HL-60/S4 treated with phorbol 12-myristate 13-acetate at 8.2 ng/mL for 4 days and 3 days (cell line): Measurements from ENCODE around the gene FRMD4A.

Experiments
- in situ Hi-C: fragments of 300-500 bp; cut with MboI; formaldehyde crosslinking; loops from 2 replicates; pipeline ENCODE4 v1.15.0; 2022; ENCODE audit warnings: low sequenced_read_pairs

Gene FRMD4A

DNA sequence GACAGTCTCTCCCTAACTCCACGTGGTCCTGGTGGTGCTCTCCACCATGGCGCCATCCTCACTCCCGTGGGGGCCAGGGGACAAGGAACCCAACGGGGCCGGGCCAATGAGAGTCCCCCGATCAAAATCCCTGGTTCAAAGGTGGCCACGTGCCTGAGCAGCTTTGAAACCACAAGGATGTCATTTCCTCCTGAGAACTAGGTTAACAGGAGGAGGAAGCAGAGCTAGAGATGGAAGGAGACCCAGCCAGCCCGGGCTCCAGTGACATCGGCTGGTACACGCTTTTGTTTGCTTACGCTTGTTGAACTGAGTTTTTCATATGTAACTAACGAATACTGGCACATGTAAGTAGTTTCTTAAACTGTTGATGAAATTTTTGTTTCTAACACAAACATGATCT, 682.3 kb downstream of the FRMD4A start:
- in situ Hi-C loops: no loop called here

DNA sequence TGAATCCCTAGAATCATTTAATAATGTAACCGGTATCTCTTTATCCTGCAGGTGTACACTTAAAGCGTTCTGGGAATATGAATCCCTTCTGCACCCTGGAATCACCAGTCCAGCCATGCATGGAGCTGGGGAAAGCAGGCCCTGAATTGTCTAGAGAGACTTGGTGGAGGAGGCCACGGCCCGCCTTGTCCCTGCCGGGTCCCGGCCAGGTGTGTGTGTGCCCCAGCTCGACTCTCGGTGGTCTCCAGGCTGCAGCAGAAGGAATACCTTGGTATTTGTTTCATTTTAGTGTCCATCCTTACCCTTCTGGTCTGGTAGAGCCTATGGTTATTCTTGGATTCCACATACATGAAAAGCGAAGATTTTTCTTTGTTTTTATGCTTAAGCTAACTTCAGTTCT, 685.9 kb downstream of the FRMD4A start:
- in situ Hi-C loops: no loop called here

DNA sequence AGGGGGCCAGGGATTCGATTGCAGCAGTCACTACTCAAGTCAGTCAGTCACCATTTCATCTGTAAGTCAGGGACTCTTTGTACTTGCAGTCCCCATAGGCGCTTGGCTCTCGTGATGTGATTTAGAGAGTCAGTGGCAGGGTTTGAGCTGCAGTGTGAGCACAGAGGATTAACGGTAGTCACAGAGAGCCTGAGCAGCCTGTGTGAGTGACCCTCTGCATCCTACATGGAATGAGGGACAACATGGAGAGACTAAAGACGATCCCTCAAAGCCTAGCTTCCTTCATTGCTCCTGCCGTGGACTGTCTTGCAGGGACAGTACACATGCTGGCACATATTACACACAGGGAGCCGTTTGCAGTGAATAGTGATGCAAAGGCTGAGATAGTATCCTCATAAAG, 687.7 kb downstream of the FRMD4A start:
- in situ Hi-C loops: no loop called here

DNA sequence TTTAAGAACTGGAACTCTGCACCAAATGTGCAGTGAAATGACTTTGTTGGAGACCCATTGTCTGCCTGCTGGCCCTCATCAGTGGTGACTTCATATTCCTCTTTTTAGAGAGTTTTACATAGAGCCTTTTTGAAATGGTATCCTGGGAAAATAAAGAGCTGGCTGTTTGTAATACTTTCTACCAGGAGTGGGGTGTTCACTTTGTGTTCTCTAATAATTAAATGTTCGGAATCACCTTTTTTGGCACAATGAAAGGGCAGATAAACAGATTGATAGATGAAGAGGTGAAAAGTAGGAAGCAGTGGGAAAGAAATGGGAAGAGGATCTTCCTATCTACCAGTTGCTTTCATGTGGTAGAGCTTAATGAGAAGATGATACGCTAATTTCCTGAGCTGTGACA, 688.4 kb downstream of the FRMD4A start:
- in situ Hi-C loops: no loop called here

DNA sequence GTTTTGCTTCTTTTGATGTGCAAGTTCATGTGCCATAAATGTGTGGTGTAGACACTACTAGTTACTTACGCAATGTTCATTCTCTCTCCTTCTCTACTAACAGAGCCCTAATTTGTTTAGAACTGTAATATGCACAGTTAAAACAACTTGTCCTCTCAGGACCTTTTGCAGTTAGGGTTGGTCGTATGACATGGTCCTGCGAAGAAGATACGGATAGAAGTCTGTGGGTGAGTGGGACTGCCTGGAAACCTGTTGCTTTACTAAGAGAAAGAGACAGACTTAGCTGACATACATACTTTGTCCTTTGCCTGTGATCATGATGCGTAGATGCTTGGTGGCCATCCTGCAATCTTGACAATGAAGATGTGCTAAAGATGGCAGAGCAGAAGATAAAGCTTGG, 692.8 kb downstream of the FRMD4A start:
- in situ Hi-C loops: no loop called here

DNA sequence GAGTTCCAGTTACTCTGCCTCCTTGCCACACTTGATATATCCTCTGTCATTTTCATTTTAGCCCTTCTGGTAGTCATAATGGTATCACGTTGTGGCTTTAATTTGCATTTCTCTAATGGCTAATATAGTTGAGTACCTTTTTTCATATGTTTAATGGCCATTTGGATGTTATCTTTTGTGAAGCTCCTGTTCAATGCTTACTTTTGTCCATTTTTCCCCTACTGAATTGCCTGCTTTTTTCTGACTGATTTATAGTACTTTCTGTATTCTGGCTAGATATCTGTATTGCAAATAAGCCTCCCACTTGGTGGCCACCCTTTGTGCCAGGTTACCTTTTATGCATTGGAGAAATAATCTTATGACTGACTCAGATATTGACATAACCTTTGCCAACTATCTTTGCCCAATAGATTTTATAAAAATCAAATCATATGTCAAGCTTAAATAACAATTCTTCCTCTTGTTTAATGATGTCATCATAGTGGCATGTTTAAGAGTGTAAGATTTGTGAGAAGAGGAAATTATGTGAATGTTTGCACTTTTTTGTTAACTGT, 693.3 kb downstream of the FRMD4A start:
- in situ Hi-C loops: no loop called here

DNA sequence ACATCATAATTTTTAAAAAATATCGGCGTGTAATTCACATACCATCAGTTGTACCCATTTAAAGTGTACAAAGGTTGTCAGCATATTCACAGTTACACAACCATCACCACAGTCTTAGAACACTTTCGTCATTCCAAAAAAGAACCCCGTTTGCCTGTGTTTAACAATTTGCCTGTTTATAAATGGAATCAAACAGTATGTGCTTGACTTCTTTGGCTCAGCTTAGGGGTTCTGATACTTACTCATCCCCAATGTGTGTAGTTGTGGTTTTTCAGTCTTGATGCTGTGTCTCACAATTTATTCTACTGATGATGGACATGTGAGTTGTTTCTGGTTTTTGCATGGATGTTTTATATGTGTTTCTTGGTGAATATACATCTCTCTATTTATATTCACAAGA, 693.9 kb downstream of the FRMD4A start:
- in situ Hi-C loops: no loop called here

DNA sequence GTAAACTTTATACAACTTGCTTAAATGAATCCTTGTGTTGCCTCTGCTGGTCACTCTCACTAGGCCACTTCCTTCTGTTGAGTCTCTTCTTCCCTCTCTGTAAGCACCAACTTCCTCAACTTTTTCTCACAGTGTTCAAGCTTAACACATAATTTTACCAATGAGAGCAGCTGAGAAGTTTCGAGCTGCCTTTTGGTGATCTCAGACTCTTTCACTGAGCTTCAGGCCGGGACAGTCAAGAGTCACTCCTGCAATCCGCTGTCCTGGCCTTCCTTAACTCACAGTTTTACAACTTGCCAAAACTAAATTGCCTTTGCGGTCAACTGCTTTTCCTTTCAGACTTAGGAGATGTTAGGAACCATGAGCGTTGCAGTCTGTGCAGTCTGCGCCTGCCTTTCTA, 696.5 kb downstream of the FRMD4A start:
- in situ Hi-C loops: no loop called here

DNA sequence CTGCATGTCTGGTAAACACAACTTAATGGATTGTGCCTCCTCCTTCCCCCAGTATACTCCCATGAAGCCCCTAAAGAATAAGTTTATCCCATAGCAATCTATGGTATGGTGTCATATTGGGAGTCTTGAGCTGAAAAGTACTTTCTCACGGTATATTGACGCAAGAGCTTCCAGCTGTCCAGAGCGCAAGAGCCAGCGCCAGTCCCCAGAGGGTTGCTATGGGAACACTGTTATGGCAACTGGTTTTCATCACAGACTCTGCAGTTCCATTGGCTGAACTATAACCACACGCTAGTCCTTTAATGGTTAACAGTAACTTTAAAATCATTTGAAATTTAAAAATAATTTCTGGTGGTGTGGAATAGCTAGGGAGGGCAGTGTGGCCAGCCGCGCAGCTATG, 697.0 kb downstream of the FRMD4A start:
- in situ Hi-C loops: no loop called here

DNA sequence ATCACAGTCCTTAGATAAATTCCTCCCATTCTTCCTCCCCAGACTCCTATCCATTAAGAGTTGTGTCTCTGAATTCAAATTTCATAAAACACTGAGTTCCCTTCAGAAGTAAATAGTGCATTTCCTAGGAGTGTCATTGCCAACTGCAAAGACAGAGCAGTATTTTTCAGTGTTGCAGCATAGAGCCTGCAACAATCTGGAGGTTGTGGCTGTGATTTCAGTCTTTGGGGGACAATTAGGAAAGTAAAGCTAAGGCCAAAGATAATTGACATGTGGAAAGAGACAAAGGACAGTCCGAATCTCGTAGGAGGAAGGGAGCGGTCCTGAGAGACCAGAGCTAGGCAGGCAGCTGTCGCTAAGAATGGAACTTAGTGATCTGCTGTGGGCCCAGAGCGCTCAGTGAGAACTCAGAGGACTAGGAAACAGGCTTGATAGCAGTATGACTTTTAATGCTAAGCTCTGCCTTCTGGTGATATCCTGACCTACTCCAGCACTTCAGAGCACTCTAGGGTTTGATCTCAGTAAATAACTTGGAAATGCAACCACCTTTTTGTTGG, 697.8 kb downstream of the FRMD4A start:
- in situ Hi-C loops: no loop called here

DNA sequence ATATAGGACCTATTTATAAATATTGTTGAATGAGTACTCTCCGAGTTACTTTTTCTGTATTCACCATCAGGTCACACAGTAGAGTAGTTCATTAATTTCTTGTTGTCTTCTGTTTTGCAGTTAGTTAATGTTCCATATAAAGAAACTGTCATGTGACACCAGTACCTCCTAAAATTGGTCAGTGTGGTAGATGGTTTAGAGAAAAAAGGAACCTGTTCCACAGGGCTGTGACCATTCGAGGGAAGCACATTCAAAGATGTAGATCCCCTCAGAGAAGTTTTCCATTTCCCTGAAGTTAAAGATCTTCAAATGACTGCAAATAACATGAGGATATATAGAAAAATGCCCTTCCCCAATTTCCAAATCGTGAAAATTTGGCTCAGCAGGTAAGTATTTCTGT, 698.3 kb downstream of the FRMD4A start:
- in situ Hi-C loops: no loop called here

DNA sequence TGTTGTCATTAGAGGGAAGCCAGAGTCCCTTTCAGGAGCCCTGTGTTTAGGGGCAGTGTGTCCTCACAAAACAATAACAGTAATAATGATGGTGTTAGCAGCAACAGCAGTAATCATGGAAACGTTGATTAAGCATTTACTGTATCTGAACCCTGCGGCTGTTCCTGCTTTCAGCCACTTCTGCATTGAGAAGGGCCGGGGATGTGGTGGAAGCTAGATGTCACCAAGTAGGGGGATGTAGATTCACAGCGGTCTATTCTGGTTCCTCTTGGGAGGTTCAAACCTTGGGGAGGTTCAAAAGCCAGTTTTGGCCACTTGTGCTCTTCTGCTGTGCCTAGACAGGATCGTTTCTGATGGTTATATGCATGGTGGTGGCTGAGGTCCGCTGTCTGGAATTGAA, 699.1 kb downstream of the FRMD4A start:
- in situ Hi-C loops: no loop called here

DNA sequence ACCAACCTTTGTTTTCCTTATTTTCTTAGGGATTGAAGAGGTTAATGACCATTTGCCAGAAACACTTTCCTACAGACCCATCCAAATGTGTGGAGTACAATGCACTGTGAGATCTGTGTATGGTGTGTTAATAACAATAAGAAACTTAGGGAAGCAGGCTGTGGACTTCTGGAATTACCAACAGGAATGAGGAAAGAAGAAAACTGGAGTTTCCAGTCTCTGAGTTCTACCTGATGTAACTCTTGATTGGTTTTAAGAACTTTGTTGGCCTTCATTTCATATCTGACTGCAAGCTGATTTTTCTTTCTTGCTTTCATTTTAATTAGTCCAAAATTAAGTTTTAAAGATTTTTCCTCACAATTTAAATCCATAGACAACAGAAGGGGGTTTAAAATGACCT, 700.5 kb downstream of the FRMD4A start:
- in situ Hi-C loops: no loop called here

DNA sequence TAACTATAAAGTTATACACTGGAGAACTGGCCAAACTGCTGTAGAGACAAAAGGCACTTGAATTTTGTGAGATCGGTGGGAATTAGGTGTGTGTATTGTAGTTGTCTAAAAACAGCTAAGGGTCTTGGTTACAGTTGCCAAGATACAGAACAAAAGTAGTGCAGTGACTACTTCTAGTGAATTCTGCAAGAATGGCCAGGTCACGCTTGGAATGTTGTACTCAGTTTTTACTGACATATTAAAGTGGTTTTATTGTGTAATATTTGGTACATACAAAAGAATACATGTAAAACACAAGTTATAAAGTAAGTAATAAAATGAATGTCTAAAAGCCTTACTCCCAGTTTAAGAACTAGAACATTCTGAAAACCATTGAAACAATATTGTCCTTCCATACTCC, 701.6 kb downstream of the FRMD4A start:
- in situ Hi-C loops: no loop called here

DNA sequence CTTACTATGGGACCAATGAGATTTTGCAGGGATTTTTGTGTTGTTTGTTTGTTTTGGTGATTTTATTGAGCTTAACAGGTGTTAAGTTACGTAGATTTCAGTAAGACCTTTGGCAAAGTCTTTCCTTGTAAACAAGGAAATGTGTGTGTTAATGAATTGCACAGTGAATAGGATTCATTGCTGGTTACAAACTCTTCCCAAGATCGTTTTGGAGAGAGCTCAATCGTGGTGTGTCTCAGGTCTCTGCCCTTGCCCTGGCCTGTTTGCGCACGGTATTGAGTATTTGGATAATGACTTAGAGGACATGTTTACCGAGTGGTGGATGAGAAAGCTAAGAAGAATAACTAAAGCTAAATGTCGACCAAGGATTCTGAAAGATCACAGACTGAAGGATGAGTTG, 702.1 kb downstream of the FRMD4A start:
- in situ Hi-C loops: no loop called here

DNA sequence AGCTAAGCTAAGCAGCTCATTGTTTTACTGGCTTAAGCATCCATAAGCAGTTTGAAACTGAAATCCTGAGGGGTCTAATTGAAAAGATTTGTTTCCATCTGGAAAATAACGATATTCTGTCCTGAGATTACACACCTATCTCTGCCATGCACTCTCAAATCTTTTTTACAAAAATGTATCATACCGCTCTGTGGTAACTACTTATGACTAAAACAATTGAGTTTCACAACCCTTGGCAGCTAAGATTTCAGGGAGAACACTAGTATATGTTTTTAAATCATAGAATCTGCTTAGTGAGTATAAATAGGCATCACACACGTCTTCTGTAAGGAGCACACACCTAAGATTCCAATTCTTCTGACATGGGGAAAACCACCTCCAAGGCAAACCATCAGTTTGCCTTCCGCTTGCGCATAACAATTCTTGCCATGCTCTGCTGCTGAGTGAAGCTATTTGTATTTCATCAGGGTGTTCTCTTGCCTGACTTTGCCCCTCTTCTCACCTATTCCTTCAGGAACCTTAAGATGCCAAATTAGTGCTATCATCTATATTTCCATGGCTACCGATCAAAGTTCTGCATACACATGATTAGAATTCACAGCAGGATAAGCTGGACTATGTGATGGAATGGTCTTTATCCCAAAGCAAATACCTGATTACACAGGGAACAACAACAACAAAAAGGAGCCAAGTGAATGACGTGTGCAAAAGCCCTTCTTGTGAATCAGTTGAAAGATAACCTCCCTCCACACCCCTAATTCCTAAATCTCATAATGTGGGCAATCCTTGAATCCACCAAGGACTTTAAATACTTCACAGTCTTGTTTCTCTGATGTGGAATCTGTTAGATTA, 703.0 kb downstream of the FRMD4A start:
- in situ Hi-C loops: no loop called here

DNA sequence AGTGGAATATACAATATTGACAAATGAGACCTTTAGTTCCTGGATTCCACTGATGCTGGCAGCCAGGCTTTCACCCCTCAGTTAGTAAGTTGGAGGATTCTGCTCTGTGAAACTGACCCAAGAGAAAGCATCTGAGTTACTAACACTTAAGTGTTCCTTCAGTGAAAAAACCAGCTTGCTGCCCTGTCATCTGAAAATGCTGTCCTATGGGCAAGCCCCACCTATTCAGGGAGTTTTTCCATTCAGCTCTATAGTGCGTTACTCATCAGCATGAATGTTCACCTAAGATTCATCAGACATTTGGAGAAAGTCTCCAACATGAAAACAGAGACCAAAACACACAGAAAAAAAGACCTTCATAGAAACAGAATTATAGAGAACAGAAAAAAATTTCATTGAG, 706.1 kb downstream of the FRMD4A start:
- in situ Hi-C loops: no loop called here

DNA sequence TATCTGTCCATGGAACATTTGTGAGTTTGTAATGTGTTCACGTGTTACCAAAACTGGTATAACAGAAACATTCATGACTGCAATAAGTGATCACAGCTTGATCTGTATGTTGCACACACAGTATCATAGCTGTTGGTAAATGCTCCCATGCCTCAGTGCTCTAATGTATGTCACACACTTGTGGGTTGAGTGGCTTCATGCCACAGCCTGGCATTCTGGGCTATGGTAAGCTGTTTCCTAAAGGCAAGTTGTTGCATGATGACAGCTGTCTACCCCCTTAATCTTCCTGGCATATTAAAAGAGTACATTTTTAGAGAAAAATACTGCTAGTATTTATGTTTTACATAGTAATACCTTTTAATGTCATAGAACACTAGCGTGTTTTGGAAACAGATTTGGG, 708.8 kb downstream of the FRMD4A start:
- in situ Hi-C loops: no loop called here

DNA sequence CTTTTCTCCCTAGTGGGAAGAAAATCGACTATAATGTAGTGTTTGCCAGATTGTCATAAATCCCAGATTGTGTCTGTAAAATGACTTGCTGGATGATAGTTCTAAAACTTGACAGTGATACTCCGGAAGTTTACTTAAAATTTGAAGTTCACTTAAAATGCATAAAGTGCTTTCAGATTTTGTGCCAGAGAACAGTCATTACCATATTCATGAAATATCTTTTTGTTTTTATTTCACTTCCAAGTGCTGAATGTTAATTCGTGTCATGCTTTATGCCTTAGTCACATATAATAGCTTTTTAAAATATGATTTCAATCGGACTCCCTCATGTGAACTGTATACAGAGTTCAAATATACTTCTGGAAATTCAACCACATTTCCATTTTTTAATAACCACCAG, 713.6 kb downstream of the FRMD4A start:
- in situ Hi-C loops: no loop called here

DNA sequence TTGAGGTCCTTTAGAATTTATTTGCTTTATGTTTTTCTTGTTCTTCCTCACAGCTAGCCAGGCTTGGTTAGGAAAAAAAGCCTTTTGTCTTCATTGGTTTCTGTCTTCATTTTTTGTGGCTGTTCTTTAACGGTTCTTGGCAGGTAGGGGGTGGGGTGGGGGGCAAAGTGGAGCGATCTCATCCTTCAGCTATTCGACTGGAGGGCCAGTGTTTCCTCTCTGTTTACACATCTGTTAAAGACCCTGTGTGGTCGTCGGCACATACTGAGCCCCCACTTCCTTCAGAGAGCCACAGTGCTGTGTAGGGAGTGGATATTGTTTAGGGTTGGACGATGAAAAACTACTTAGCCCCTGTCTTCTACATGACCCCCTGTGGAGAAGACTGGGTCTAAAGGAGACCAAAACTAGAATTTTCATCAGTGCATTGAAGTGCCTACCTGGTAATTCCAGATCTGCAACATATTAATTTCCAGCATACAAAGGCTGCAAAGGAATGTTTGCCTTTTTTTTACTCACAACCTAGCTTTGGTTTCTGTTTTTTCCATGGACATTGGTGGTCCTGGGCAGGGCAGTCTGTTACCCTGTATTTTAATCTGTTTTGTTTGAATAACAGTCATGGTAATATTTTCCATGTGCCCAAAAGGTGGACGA, 714.9 kb downstream of the FRMD4A start:
- in situ Hi-C loops: no loop called here

DNA sequence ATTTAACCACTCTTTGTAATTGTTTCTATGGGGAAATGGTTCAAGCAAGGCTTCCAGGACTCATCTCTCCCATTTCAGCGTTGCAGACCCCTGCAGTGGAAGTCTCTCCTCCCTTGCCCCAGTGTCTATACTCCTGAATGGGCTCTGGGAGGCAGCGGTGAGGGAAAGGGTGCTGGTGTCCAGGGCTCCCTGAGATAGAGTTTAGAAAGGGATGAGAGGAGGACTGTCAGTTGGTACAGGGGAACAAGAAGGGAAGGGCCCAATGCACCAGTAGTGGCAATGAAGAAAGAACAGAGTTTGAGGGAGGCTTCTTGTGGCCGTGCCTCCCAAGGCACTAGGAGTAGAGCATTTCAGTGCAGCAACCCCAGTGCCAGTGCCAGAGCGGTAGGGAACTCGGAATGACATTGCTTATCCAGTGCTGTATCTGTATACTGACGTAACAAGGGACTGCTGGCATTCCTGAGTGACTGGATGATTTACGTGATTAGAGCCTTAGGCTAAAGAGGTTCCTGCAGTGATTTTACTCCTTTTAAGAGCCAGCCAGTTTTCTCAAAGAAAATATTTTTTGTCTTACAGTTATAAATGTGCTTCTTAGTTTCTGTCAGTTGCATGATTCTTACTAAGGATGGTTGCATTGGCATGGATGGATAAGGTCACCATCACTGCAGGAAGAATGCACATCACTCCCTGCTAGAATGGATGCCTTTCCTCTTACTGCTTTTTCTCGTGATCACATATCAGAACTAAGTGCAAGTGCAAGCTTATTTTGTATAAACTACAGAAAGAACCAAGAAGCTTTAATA, 716.0 kb downstream of the FRMD4A start:
- in situ Hi-C loops: no loop called here
